Fibroblast of lung (primary cell): ENCODE results near the gene FGF14. TPM values are rescaled to one million over a fixed set of nuclear protein-coding genes. Genes with fewer than 3 reads are reported as not detected.

ENCODE experiments used
- DNase-seq, 2 donors: peaks; one replicate each; pipeline versions ENCODE4 v3.0.0 to v3.0.0-alpha.2; 2010; ENCODE audit warnings: low read depth in 2 of 2
- H2AFZ ChIP-seq: 2 replicates; pipeline ENCODE4 v1.5.1; 2012; ENCODE audit warnings: low read length, control low read depth, inconsistent platforms
- H3K27ac ChIP-seq: 2 replicates; pipeline ENCODE4 v1.5.1; 2011; ENCODE audit warnings: low read length, control low read depth; ENCODE audit not compliant: insufficient read depth
- H3K27me3 ChIP-seq: 2 replicates; pipeline ENCODE4 v1.5.1; 2011; ENCODE audit warnings: mild to moderate bottlenecking, low read length; ENCODE audit not compliant: control insufficient read depth, insufficient read depth
- H3K36me3 ChIP-seq: 2 replicates; pipeline ENCODE4 v1.5.1; 2011; ENCODE audit warnings: low read length; ENCODE audit not compliant: control insufficient read depth, insufficient read depth
- H3K4me1 ChIP-seq: 2 replicates; pipeline ENCODE4 v1.5.1; 2011; ENCODE audit warnings: low read length; ENCODE audit not compliant: control insufficient read depth, insufficient read depth; ENCODE audit errors: extremely low read depth
- H3K4me2 ChIP-seq: 2 replicates; pipeline ENCODE4 v1.5.1; 2011; ENCODE audit warnings: low read length, control low read depth; ENCODE audit not compliant: insufficient read depth; ENCODE audit errors: extremely low read depth
- H3K4me3 ChIP-seq, 4 experiments: fragments of 200-600 bp in 1 of 4; sonication (generic) in 1 of 4; replicated peaks in 1 of 4; 2 replicates each; pipeline ENCODE4 v1.5.1; 2011 to 2016; ENCODE audit warnings: low read length in 4 of 4, low read depth in 3 of 4, mild to moderate bottlenecking in 3 of 4, control low read depth in 2 of 4, inconsistent platforms in 1 of 4, mixed read lengths in 1 of 4; ENCODE audit not compliant: insufficient read depth in 1 of 4; ENCODE audit errors: control extremely low read depth in 1 of 4
- H3K79me2 ChIP-seq: 2 replicates; pipeline ENCODE4 v1.5.1; 2012; ENCODE audit warnings: mild to moderate bottlenecking, low read length, inconsistent platforms; ENCODE audit not compliant: control insufficient read depth, insufficient read depth
- H3K9ac ChIP-seq: 2 replicates; pipeline ENCODE4 v1.5.1; 2011; ENCODE audit warnings: mild to moderate bottlenecking, low read length, control low read depth; ENCODE audit not compliant: insufficient read depth
- H3K9me3 ChIP-seq: 2 replicates; pipeline ENCODE4 v1.5.1; 2012; ENCODE audit warnings: low read depth, low read length; ENCODE audit not compliant: control insufficient read depth, insufficient read depth
- H4K20me1 ChIP-seq: 2 replicates; pipeline ENCODE4 v1.5.1; 2011; ENCODE audit warnings: low read length; ENCODE audit not compliant: control insufficient read depth, insufficient read depth; ENCODE audit errors: extremely low read depth
- EZH2 ChIP-seq: IDR thresholded peaks from 2 replicates; pipeline ENCODE4 v1.5.1; 2012; ENCODE audit warnings: low read length, control low read depth, mild to moderate bottlenecking; ENCODE audit errors: missing control alignments
- polyA plus RNA-seq, 2 donors: library from polyadenylated mRNA; depleted of rRNA in 1 of 2; stranded (reverse) in 1 of 2; unstranded in 1 of 2; fragments of >200 nt; gene quantifications; 2 replicates each; pipeline ENCODE4 v1.2.1, GENCODE V29; 2011 to 2012; ENCODE audit warnings: missing spikeins in 1 of 2
- total RNA-seq: library from RNA; depleted of rRNA; stranded (reverse); fragments of >200 nt; gene quantifications from 2 replicates; pipeline ENCODE4 v1.2.1, GENCODE V29; 2014
- TF ChIP-seq, protein P1 (sequence below), 2 donors: IDR thresholded peaks in 1 of 2; conservative IDR thresholded peaks in 1 of 2; 1 replicate in 1 of 2; 2 replicates in 1 of 2; pipeline ENCODE4 v1.5.1; 2011 to 2012; ENCODE audit warnings: low read length in 2 of 2, control low read depth in 1 of 2, inconsistent platforms in 1 of 2, low read depth in 1 of 2, mild to moderate bottlenecking in 1 of 2

The FGF14 gene
- total and polyA plus RNA-seq, 2 donors (not counting 1 experiment from before 2014, with no cell fraction given) = 0.94 to 7.8 TPM

DNA sequence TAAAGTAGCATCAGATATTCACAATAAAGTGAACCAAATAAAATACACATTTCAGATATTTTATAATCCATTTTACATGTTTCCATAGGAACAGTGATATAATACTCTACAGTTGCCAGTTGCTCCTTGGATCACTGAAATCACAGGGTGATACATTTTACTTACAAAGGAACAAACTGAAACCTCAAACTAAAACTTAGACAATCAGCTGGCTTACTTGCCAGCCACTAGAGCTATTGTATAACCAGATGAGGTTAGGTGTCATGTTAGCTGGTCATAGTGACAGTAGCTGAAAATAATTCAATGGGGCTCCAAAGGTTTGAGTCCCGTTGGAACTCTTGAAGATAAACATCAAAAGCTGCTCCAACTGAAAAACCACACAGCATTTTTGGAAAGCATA, 674.7 kb downstream of the FGF14 start:
- H4K20me1 ChIP-seq = no peaks in the 10 kb centered on the region
- TF ChIP-seq, protein P1, sequence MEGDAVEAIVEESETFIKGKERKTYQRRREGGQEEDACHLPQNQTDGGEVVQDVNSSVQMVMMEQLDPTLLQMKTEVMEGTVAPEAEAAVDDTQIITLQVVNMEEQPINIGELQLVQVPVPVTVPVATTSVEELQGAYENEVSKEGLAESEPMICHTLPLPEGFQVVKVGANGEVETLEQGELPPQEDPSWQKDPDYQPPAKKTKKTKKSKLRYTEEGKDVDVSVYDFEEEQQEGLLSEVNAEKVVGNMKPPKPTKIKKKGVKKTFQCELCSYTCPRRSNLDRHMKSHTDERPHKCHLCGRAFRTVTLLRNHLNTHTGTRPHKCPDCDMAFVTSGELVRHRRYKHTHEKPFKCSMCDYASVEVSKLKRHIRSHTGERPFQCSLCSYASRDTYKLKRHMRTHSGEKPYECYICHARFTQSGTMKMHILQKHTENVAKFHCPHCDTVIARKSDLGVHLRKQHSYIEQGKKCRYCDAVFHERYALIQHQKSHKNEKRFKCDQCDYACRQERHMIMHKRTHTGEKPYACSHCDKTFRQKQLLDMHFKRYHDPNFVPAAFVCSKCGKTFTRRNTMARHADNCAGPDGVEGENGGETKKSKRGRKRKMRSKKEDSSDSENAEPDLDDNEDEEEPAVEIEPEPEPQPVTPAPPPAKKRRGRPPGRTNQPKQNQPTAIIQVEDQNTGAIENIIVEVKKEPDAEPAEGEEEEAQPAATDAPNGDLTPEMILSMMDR (conservative IDR thresholded peaks at IDR 0.05 in 1 of 2, IDR thresholded peaks at IDR 0.05 in 1 of 2; ENCODE audit: low read depth in 1 of 2, low read length in 2 of 2) = no peak
- TF ChIP-seq EZH2 = no peak
- no peak overlapping the region for H3K27ac ChIP-seq
- no peaks in the 10 kb centered on the region for H3K36me3 ChIP-seq
- H3K4me1 ChIP-seq = no peaks in the 10 kb centered on the region
- H3K9ac ChIP-seq = no peak overlapping the region
- H2AFZ ChIP-seq = no peak overlapping the region
- H3K9me3 ChIP-seq = no peaks in the 10 kb centered on the region
- H3K79me2 ChIP-seq = no peaks in the 10 kb centered on the region
- H3K4me3 ChIP-seq = no peak overlapping the region
- H3K4me2 ChIP-seq = no peak overlapping the region
- DNase-seq = peak in 1 of 2 donors; percentile 2
- no peaks in the 10 kb centered on the region for H3K27me3 ChIP-seq

DNA sequence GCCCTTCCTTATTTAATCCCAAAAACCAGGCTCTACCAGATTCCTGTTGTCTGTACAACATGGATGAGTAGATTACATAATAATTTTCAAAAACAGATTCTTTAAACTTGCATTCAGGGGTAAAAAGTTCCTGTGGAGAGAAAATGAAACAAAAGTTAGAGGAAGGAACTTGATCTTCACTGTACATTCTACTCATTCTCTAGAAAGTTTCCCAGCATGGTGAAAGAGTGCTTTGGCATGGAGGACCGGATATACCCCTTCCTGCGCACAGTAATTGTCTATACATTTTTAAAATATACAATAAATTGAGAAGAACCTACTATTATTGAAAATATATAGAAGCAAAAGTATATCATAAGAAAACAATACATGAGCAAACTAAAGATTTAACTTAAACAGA, 675.2 kb downstream of the FGF14 start:
- Histone ChIP-seq H3K4me1 (no peaks in the 10 kb centered on the region), H3K9ac (no peak overlapping the region), H2AFZ (no peak overlapping the region), H3K27me3 (no peaks in the 10 kb centered on the region), H3K36me3 (no peaks in the 10 kb centered on the region), H3K27ac (no peak overlapping the region), H3K9me3 (no peaks in the 10 kb centered on the region), H3K4me2 (no peak overlapping the region), H4K20me1 (no peaks in the 10 kb centered on the region), H3K4me3 (no peak overlapping the region), H3K79me2 (no peaks in the 10 kb centered on the region)
- TF ChIP-seq, protein P1 (conservative IDR thresholded peaks at IDR 0.05 in 1 of 2, IDR thresholded peaks at IDR 0.05 in 1 of 2; ENCODE audit: low read depth in 1 of 2, low read length in 2 of 2) = no peak
- no peak for TF ChIP-seq EZH2
- DNase-seq = no peak

DNA sequence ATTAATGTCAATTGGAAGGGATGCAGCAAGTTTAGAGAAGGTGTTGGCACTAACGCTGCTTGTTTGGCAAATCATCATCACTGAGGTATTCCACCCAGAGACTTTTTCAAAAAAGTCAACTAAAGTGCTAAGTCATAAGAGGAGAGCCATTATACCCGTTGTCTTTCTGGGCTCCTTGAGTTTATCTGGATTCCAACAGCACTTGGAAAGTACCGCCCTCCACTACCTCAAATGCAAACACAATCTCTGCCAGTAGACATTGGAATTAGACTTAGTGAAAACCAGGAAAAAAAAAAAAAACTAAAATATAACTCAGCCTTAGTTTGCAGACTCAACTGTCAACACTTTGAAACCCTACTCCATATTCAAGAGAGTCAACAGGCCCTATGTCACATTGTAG, 683.4 kb downstream of the FGF14 start:
- TF ChIP-seq, protein P1 (conservative IDR thresholded peaks at IDR 0.05 in 1 of 2, IDR thresholded peaks at IDR 0.05 in 1 of 2; ENCODE audit: low read depth in 1 of 2, low read length in 2 of 2) = no peak
- TF ChIP-seq EZH2 = no peak
- H2AFZ ChIP-seq = no peak overlapping the region

More for the DNA sequence above, 683.4 kb downstream of the FGF14 start:
- no peak overlapping the region for H3K9ac ChIP-seq
- no peaks in the 10 kb centered on the region for H3K79me2 ChIP-seq
- H3K4me2 ChIP-seq = no peak overlapping the region
- no peaks in the 10 kb centered on the region for H3K4me1 ChIP-seq
- no peaks in the 10 kb centered on the region for H3K9me3 ChIP-seq
- H3K27me3 ChIP-seq = no peaks in the 10 kb centered on the region
- no peaks in the 10 kb centered on the region for H3K36me3 ChIP-seq
- DNase-seq = no peak
- H4K20me1 ChIP-seq = no peaks in the 10 kb centered on the region
- H3K4me3 ChIP-seq = no peak overlapping the region
- no peak overlapping the region for H3K27ac ChIP-seq
